Measurements from ENCODE around the gene ZNF668. TPM values are rescaled to one million over a fixed set of nuclear protein-coding genes. Genes with fewer than 3 reads are reported as not detected.

The ZNF668 gene
- polyA plus RNA-seq, 2 of the 4 experiments (the other 2 are of a cell fraction), result 4.7 to 10.7 TPM

GRCh38 chr16:31117384-31118222 lies 43.6 kb upstream of the ZNF668 start, which contains the start of gene KAT8 (continued):
- TF ChIP-seq PHF8 (IDR thresholded peaks at IDR 0.05; ENCODE audit: borderline replicate concordance, low read depth) (peak; percentile 88), ZNF302 (CRISPR knock-in tag; IDR thresholded peaks at IDR 0.05) (no peak), TP53 (CRISPR knock-in tag; IDR thresholded peaks at IDR 0.05) (no peak), EP300 (IDR thresholded peaks at IDR 0.05) (no peak), MAZ (IDR thresholded peaks at IDR 0.05; ENCODE audit: borderline replicate concordance, low read depth, low read length) (no peak), JUN (IDR thresholded peaks at IDR 0.05) (peak; percentile 85 to 94; a peak in 4 of 5 replicates), BHLHE40 (IDR thresholded peaks at IDR 0.05; ENCODE audit: low read depth, low read length) (no peak), POLR2AphosphoS2 (conservative IDR thresholded peaks at IDR 0.05; ENCODE audit: low read length) (no peak), EHF (CRISPR knock-in tag; IDR thresholded peaks at IDR 0.05) (no peak), E2F6 (IDR thresholded peaks at IDR 0.05; ENCODE audit: borderline replicate concordance, low read depth) (no peak), RAD21 (conservative IDR thresholded peaks at IDR 0.05 in 1 of 2, IDR thresholded peaks at IDR 0.05 in 1 of 2) (0 out of 5 replicates have a peak, but pooled peaks of 1 of the 2 experiments have one; percentile 20), FOSB (CRISPR knock-in tag; IDR thresholded peaks at IDR 0.05) (0 out of 2 replicates have a peak, but pooled peaks have one; percentile 41), CTCF (IDR thresholded peaks at IDR 0.05) (no peak), ZC3H11A (IDR thresholded peaks at IDR 0.05) (peak; percentile 97), CHD2 (IDR thresholded peaks at IDR 0.05; ENCODE audit: low read length, partially characterized antibody) (no peak), KDM1A (IDR thresholded peaks at IDR 0.05; ENCODE audit: low read depth) (no peak), ATOH8 (CRISPR knock-in tag; IDR thresholded peaks at IDR 0.05; ENCODE audit: low read depth) (no peak), FOSL2 (IDR thresholded peaks at IDR 0.05) (no peak), FOSL2 (CRISPR knock-in tag; IDR thresholded peaks at IDR 0.05) (peak; percentile 2; the same call in 1 of the 2 replicates), CBX8 (IDR thresholded peaks at IDR 0.05) (no peak), EHMT2 (IDR thresholded peaks at IDR 0.05; ENCODE audit: low read depth) (no peak), BCL3 (IDR thresholded peaks at IDR 0.05) (0 out of 3 replicates have a peak, but pooled peaks have one; percentile 55), FOXS1 (CRISPR knock-in tag; IDR thresholded peaks at IDR 0.05) (no peak), JUNB (IDR thresholded peaks at IDR 0.05) (no peak), MAX (IDR thresholded peaks at IDR 0.05) (peak; percentile 67), SREBF2 (IDR thresholded peaks at IDR 0.05) (no peak), NFE2L2 (conservative IDR thresholded peaks at IDR 0.05; ENCODE audit: low read length) (no peak), HDAC2 (IDR thresholded peaks at IDR 0.05) (no peak), CEBPB (IDR thresholded peaks at IDR 0.05) (no peak), ZFP36 (IDR thresholded peaks at IDR 0.05; ENCODE audit: borderline replicate concordance, partially characterized antibody) (no peak), HOXB5 (CRISPR knock-in tag; IDR thresholded peaks at IDR 0.05) (no peak), USF2 (IDR thresholded peaks at IDR 0.05) (no peak), GATA3 (IDR thresholded peaks at IDR 0.05; ENCODE audit: borderline replicate concordance) (no peak), REST (IDR thresholded peaks at IDR 0.05) (no peak)
